ENCODE data around the gene DHPS. TPM values are rescaled to one million over a fixed set of nuclear protein-coding genes. Genes with fewer than 3 reads are reported as not detected.

The DHPS gene
- total and polyA plus RNA-seq, 2 of the 13 experiments (the other 11 are each of a cell fraction or from before 2014, with no cell fraction given): 43.3 to 84.3 TPM

DNA sequence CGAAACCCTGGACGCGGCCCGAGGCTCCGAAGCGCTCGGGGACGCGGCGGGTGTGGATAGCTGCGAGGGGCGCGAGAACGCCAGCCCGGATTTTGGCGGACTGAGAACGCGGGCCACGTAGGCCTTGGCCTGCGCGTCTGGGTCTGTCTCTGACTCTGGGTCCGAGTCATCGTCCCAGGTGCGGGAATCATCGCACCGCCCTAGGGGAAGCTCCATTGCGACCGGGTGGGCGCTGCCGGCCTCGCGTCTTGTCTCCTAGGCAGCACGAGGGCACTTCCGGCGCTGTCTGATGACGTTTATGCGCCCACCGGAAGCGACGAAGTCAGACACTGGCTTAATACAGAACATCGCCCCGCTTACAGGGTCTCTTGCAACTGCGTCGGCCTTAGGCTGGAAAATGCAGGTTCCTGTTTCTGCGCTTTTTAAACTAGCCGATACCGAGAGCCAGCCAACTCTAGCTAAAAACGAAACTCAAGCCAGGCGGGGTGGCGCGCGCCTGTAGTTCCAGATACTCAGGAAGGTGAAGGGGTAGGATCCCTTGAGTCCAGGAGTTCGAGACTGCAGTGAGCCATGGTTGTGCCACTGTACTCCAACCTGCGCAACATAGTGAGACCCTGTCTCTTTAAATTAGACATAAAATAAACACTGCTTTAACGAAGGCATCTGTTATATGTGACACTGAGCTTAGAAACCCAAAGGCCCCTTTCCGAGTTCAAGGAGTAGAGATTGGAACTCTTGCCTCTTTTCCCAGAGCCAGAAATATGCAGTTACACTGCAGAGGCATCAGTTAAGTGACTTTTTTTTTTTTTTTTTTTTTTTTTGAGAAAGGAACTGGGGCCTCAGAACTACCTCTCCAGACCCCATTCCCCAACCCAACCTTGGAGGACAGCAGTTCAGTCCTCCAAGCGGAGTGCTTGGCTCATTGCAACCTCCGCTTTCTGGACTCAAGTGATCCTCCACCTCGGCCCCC lies 15.0 kb upstream of the DHPS start, which contains the start of gene FBXW9 (continued):
- no peak for TF ChIP-seq ZNF619 (CRISPR knock-in tag; IDR thresholded peaks at IDR 0.05)
- peak; percentile 31; the same call in 1 of the 2 replicates for TF ChIP-seq SOX5 (CRISPR knock-in tag; IDR thresholded peaks at IDR 0.05; ENCODE audit: borderline replicate concordance)
- 0 out of 2 replicates have a peak, but pooled peaks have one; percentile 46 for TF ChIP-seq HOXA5 (CRISPR knock-in tag; IDR thresholded peaks at IDR 0.05)
- peak; percentile 97 for TF ChIP-seq HOXA3 (CRISPR knock-in tag; IDR thresholded peaks at IDR 0.05)
- peak; percentile 17 for TF ChIP-seq SKI (IDR thresholded peaks at IDR 0.05; ENCODE audit: partially characterized antibody)
- TF ChIP-seq POLR2A (IDR thresholded peaks at IDR 0.05; ENCODE audit: insufficient read depth in 1 of 2, low read depth in 2 of 2, low read length in 2 of 2): peak; percentile 65 to 85
- TF ChIP-seq ZNF124 (CRISPR knock-in tag; IDR thresholded peaks at IDR 0.05): 0 out of 2 replicates have a peak, but pooled peaks have one; percentile 25
- no peak for TF ChIP-seq NFIB (CRISPR knock-in tag; IDR thresholded peaks at IDR 0.05; ENCODE audit: borderline replicate concordance)
- TF ChIP-seq GPN1 (CRISPR knock-in tag; IDR thresholded peaks at IDR 0.05; ENCODE audit: borderline replicate concordance): no peak
- no peak for TF ChIP-seq ATF7-NPFF (CRISPR knock-in tag; IDR thresholded peaks at IDR 0.05; ENCODE audit: low read depth)
- no peak for TF ChIP-seq EED (CRISPR knock-in tag; IDR thresholded peaks at IDR 0.05)
- TF ChIP-seq, protein P1, sequence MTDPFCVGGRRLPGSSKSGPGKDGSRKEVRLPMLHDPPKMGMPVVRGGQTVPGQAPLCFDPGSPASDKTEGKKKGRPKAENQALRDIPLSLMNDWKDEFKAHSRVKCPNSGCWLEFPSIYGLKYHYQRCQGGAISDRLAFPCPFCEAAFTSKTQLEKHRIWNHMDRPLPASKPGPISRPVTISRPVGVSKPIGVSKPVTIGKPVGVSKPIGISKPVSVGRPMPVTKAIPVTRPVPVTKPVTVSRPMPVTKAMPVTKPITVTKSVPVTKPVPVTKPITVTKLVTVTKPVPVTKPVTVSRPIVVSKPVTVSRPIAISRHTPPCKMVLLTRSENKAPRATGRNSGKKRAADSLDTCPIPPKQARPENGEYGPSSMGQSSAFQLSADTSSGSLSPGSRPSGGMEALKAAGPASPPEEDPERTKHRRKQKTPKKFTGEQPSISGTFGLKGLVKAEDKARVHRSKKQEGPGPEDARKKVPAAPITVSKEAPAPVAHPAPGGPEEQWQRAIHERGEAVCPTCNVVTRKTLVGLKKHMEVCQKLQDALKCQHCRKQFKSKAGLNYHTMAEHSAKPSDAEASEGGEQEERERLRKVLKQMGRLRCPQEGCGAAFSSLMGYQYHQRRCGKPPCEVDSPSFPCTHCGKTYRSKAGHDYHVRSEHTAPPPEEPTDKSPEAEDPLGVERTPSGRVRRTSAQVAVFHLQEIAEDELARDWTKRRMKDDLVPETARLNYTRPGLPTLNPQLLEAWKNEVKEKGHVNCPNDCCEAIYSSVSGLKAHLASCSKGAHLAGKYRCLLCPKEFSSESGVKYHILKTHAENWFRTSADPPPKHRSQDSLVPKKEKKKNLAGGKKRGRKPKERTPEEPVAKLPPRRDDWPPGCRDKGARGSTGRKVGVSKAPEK (CRISPR knock-in tag; IDR thresholded peaks at IDR 0.05; ENCODE audit: borderline replicate concordance): 0 out of 2 replicates have a peak, but pooled peaks have one; percentile 34
- peak; percentile 90 for TF ChIP-seq PITX1 (CRISPR knock-in tag; IDR thresholded peaks at IDR 0.05)
- TF ChIP-seq ZBTB38 (CRISPR knock-in tag; IDR thresholded peaks at IDR 0.05): peak; percentile 41
- peak; percentile 33; the same call in 1 of the 2 replicates for TF ChIP-seq ZNF430 (CRISPR knock-in tag; IDR thresholded peaks at IDR 0.05)
- no peak for TF ChIP-seq MTF1 (CRISPR knock-in tag; IDR thresholded peaks at IDR 0.05)
- peak; percentile 76 for TF ChIP-seq XRCC5 (optimal IDR thresholded peaks at IDR 0.05; ENCODE audit: low read length)
- TF ChIP-seq REPIN1 (CRISPR knock-in tag; IDR thresholded peaks at IDR 0.05; ENCODE audit: borderline replicate concordance, low read depth): 0 out of 2 replicates have a peak, but pooled peaks have one; percentile 35
- TF ChIP-seq RNF2 (conservative IDR thresholded peaks at IDR 0.05; ENCODE audit: low read depth): no peak
- TF ChIP-seq KDM5B (CRISPR knock-in tag; IDR thresholded peaks at IDR 0.05; ENCODE audit: borderline replicate concordance): peak; percentile 62; the same call in 1 of the 2 replicates
- TF ChIP-seq RFX1 (IDR thresholded peaks at IDR 0.05): peak; percentile 92
- TF ChIP-seq YEATS4 (CRISPR knock-in tag; IDR thresholded peaks at IDR 0.05; ENCODE audit: borderline replicate concordance): peak; percentile 65; the same call in 1 of the 2 replicates
- no peak for TF ChIP-seq ZNF260 (CRISPR knock-in tag; IDR thresholded peaks at IDR 0.05; ENCODE audit: borderline replicate concordance, low read depth)
- TF ChIP-seq ZNF136 (CRISPR knock-in tag; IDR thresholded peaks at IDR 0.05; ENCODE audit: low read depth): 0 out of 2 replicates have a peak, but pooled peaks have one; percentile 48
- TF ChIP-seq STAT6 (CRISPR knock-in tag; IDR thresholded peaks at IDR 0.05; ENCODE audit: borderline replicate concordance): peak; percentile 28; the same call in 1 of the 2 replicates
- TF ChIP-seq NR1H2 (CRISPR knock-in tag; IDR thresholded peaks at IDR 0.05; ENCODE audit: borderline replicate concordance, low read depth): no peak
